CD4-positive, alpha-beta T cell treated with Interleukin-10 for 1 hour (primary cell): ENCODE measurements around the gene ERRFI1.
A peak's percentile ranks its signal among the peaks of the same experiment; 100 is the strongest.

Experiments used
- DNase-seq: peaks from one replicate; pipeline ENCODE4 v3.0.0-alpha.2; 2020

ERRFI1 gene

GRCh38 chr1:8043621-8044020 is 17.5 kb upstream of the ERRFI1 start:
- DNase-seq = no peak

- DNase-seq = no peak
Observed at GRCh38 chr1:8042134-8042533, 16.0 kb upstream of the ERRFI1 start.

- DNase-seq = no peak
Observed at GRCh38 chr1:8040586-8040985, 14.5 kb upstream of the ERRFI1 start.

GRCh38 chr1:8039071-8039470 is 13.0 kb upstream of the ERRFI1 start:
- DNase-seq = no peak

GRCh38 chr1:8035289-8035688 is 9.2 kb upstream of the ERRFI1 start:
- no peak for DNase-seq

GRCh38 chr1:8033322-8033721 is 7.2 kb upstream of the ERRFI1 start:
- no peak for DNase-seq

- DNase-seq = no peak
Observed at GRCh38 chr1:8032366-8032910, 6.3 kb upstream of the ERRFI1 start.

GRCh38 chr1:8031176-8031785 is 5.2 kb upstream of the ERRFI1 start:
- DNase-seq = peak; percentile 58

- no peak for DNase-seq
Observed at GRCh38 chr1:8028571-8028910, 2.4 kb upstream of the ERRFI1 start.

GRCh38 chr1:8027748-8028570 is 1.9 kb upstream of the ERRFI1 start:
- no peak for DNase-seq

- DNase-seq = no peak
Observed at GRCh38 chr1:8026976-8027747, 1.1 kb upstream of the ERRFI1 start.

- DNase-seq = no peak
Observed at GRCh38 chr1:8025671-8026144, 401 bp downstream of the ERRFI1 start.

GRCh38 chr1:8025061-8025670 is 943 bp downstream of the ERRFI1 start:
- no peak for DNase-seq

GRCh38 chr1:8024329-8024728 is 1.8 kb downstream of the ERRFI1 start:
- no peak for DNase-seq

GRCh38 chr1:8023995-8024313 is 2.2 kb downstream of the ERRFI1 start:
- no peak for DNase-seq

- no peak for DNase-seq
Observed at GRCh38 chr1:8023287-8023994, 2.7 kb downstream of the ERRFI1 start.

GRCh38 chr1:8022395-8023286 is 3.5 kb downstream of the ERRFI1 start:
- no peak for DNase-seq

GRCh38 chr1:8021676-8022266 is 4.3 kb downstream of the ERRFI1 start:
- no peak for DNase-seq

- no peak for DNase-seq
Observed at GRCh38 chr1:8020032-8020431, 6.1 kb downstream of the ERRFI1 start.

- DNase-seq = no peak
Observed at GRCh38 chr1:8019229-8019620, 6.9 kb downstream of the ERRFI1 start.
